ENCODE data around the gene GREB1. TPM values are rescaled to one million over a fixed set of nuclear protein-coding genes. Genes with fewer than 3 reads are reported as not detected.

GREB1 gene
- total RNA-seq, 1 donor = under 0.01 TPM

GRCh38 chr2:11525762-11526161 lies 8.1 kb upstream of the GREB1 start:
- H3K4me3 ChIP-seq (ENCODE audit: low read depth, low read length) = no peak overlapping the region
- TF ChIP-seq CTCF (IDR thresholded peaks at IDR 0.05; ENCODE audit: insufficient read depth, low read depth, low read length) = no peak
- DNase-seq (ENCODE audit: low read depth) = no peak

GRCh38 chr2:11527001-11527400 lies 6.8 kb upstream of the GREB1 start:
- DNase-seq (ENCODE audit: low read depth) = no peak
- no peak for TF ChIP-seq CTCF (IDR thresholded peaks at IDR 0.05; ENCODE audit: insufficient read depth, low read depth, low read length)
- no peak overlapping the region for H3K4me3 ChIP-seq (ENCODE audit: low read depth, low read length)

GRCh38 chr2:11528228-11528627 lies 5.6 kb upstream of the GREB1 start:
- DNase-seq (ENCODE audit: low read depth) = no peak
- H3K4me3 ChIP-seq (ENCODE audit: low read depth, low read length) = no peak overlapping the region
- TF ChIP-seq CTCF (IDR thresholded peaks at IDR 0.05; ENCODE audit: insufficient read depth, low read depth, low read length) = no peak

GRCh38 chr2:11530864-11531465 lies 2.9 kb upstream of the GREB1 start:
- peak; percentile 24 for DNase-seq (ENCODE audit: low read depth)
- TF ChIP-seq CTCF (IDR thresholded peaks at IDR 0.05; ENCODE audit: insufficient read depth, low read depth, low read length) = no peak
- no peak overlapping the region for H3K4me3 ChIP-seq (ENCODE audit: low read depth, low read length)

GRCh38 chr2:11532416-11533055 lies 1.3 kb upstream of the GREB1 start:
- no peak for TF ChIP-seq CTCF (IDR thresholded peaks at IDR 0.05; ENCODE audit: insufficient read depth, low read depth, low read length)
- DNase-seq (ENCODE audit: low read depth) = peak; percentile 88
- H3K4me3 ChIP-seq (ENCODE audit: low read depth, low read length) = peak overlapping the region; percentile 13

GRCh38 chr2:11534071-11534745 lies 363 bp downstream of the GREB1 start:
- no peak for DNase-seq (ENCODE audit: low read depth)
- no peak overlapping the region for H3K4me3 ChIP-seq (ENCODE audit: low read depth, low read length)
- no peak for TF ChIP-seq CTCF (IDR thresholded peaks at IDR 0.05; ENCODE audit: insufficient read depth, low read depth, low read length)
